NCI-H82 treated with DMSO at 0.1 percent for 48 hours (cell line): Measurements from ENCODE around the gene MXD1.

ENCODE experiments used
- DNase-seq: peaks from one replicate; lab custom pipeline; 2025; ENCODE audit not compliant: unreplicated experiment; lab: John Stamatoyannopoulos, UW

MXD1 gene

DNA sequence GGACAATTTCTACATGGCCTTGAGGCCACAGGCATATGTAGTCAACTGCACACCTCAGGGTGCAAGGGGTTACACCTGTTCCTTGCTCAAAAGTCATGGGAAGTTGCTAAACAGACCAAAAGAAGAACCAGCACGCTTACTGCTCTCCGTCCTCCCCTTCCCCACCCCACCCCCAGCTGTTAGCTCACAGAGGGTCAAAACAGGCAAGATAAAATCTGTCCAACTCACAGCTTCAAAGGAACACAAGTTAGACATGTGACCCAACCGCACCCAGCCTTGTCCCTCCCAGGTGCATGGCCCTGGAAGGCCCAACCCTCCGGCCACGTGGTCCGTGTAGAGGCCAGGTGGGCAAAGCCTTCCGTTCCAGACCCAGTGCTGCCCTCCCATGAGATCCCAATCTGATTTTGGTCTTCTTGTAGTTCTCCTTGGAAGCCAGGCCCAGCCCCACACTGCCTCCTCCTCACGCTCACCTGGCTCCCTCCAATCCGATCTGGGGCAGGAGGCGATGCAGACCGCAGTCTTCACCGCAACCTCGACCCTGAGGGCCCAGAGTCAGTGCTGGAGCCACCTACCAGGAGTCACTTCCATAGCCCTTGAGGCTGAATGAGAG is 61.0 kb downstream of the MXD1 start:
- no peak for DNase-seq

- no peak for DNase-seq
Measured at GRCh38 chr2:69977186-69977585, 62.3 kb downstream of the MXD1 start.

DNA sequence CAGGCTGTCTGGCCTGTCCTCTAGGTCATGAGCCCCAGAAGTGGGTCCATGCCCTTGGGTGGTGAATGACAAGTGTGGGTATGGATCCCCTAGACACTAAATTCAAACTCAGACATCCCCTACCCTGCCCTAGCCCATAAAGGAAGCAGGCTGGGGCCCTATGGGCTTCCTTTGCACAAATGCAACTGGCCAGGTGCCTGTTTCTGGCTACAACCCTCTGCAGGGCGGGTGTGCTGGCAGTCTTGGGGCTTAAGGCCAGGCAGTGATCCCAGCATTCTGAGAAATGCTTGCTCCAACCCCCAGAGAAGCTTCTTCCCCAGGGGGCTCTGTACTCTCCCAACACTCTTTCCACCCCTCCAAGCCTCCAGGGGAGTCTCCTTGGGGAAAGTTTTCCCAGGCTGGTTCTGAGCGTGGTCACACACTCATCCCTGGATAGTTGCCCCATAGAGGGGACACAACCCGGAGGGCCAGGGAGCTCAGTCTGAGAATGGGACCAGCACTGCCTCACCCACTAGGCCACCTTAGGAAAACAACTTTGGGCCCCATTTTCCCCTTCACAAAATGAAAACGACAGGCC is 63.1 kb downstream of the MXD1 start:
- DNase-seq = no peak

- no peak for DNase-seq
Measured at GRCh38 chr2:69979902-69980807, 65.2 kb downstream of the MXD1 start.

DNA sequence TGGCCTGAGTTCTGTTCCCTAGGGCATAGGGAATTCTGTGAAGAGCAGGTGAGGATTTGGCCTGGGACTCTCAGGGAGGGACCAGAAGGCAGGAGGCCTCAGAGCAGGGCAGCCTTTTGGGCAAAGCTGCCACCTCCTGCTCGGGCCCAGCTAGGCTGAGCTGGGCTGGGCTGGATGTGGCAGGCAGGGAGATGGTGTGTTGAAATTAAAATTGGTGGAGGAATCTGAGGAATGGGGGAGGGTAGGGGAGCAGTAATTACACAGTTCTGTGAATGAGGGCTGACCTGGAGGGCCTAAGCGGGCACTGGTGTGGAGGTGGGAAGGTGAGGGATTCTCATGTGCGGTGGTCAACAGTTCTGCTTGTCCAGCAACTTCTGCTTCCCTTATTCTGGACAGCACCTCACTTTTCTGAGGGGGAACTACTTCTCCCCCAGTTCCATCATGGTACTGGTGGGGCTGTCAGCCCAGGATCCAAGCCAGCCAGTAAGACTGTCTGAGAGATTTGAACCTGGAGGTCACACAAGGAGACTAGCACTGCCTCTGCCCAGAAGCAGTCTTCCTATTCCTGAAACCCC is 68.6 kb downstream of the MXD1 start:
- DNase-seq = no peak

- no peak for DNase-seq
Measured at GRCh38 chr2:69985216-69985615, 70.3 kb downstream of the MXD1 start.

DNA sequence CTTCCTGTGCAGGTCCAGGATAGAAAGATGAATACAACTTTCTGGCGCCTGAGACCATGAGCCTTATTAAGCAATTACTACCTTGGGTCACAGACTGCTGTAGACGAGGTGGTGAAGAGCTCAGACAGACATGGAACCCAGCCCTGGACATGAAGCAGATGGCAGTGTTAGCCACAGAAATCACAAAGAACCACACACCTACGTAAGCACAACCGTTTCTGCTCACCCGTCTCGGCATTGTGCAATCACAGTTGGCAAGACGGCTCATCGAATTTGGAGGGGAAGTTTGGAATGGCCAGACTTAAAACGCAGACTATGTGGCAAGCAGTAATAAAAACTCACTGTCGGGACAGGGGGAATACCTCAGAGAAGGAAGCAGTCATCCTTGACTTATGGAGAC is 70.8 kb downstream of the MXD1 start:
- DNase-seq = no peak

- no peak for DNase-seq
Measured at GRCh38 chr2:69986691-69987090, 71.8 kb downstream of the MXD1 start.

GRCh38 chr2:69988086-69988635 is 73.3 kb downstream of the MXD1 start:
- no peak for DNase-seq

DNA sequence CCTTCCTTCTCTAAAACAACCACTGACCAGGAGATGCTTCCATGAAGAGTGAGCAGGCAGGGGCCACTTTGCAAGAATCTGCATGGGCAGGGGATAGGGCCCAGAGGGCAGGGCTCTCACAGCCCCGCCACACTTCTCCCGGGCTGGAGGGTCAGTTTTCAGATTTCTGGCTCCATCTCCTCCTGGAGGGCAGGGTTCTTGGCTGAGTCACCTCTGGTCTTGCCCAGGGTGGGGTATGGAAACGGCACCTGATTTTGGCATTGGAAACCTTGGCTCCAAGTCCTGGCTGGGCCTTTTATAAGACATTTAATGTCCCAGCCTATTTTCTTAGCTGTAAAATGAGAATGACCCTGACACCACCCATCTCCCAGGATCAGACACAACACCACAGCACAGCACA is 74.1 kb downstream of the MXD1 start:
- no peak for DNase-seq

GRCh38 chr2:69989441-69990105 is 74.7 kb downstream of the MXD1 start:
- DNase-seq = no peak
